HepG2 (cell line): ENCODE results near the gene SDR39U1. TPM values are rescaled to one million over a fixed set of nuclear protein-coding genes. Genes with fewer than 3 reads are reported as not detected.

Experiments used
- CAMTA2 ChIP-seq: sonication (generic); formaldehyde crosslinking; IDR thresholded peaks from 2 replicates; pipeline ENCODE4 v1.4.0; 2020; ENCODE audit warnings: mild to moderate bottlenecking, missing genetic modification reagents, borderline replicate concordance
- HDAC1 ChIP-seq: sonication (generic); formaldehyde crosslinking; IDR thresholded peaks from 2 replicates; pipeline ENCODE4 v1.5.1; 2020; ENCODE audit warnings: mild to moderate bottlenecking, missing genetic modification reagents
- HMG20B ChIP-seq: conservative IDR thresholded peaks from 2 replicates; pipeline ENCODE4 v1.6.1; 2016; ENCODE audit warnings: missing genetic modification reagents, missing compliant biosample characterization
- HMGA1 ChIP-seq: sonication (generic); formaldehyde crosslinking; conservative IDR thresholded peaks from 2 replicates; pipeline ENCODE4 v1.4.0; 2020; ENCODE audit warnings: missing genetic modification reagents
- HNF1A ChIP-seq, 2 experiments: sonication (generic) in 1 of 2; formaldehyde crosslinking in 1 of 2; IDR thresholded peaks; 2 replicates each; pipeline versions ENCODE4 v1.4.0 to v1.6.1; 2016 to 2020; ENCODE audit warnings: borderline replicate concordance in 1 of 2, low read depth in 1 of 2, mild to moderate bottlenecking in 1 of 2, missing genetic modification reagents in 1 of 2
- KDM3A ChIP-seq: IDR thresholded peaks from 2 replicates; pipeline ENCODE4 v1.6.1; 2018; ENCODE audit warnings: low read depth, missing compliant biosample characterization
- KDM5A ChIP-seq: fragments of 200-600 bp; sonication (generic); IDR thresholded peaks from 2 replicates; pipeline ENCODE4 v1.7.0; 2018; ENCODE audit warnings: antibody characterized with exemption, mild to moderate bottlenecking, low read length, borderline replicate concordance
- MBNL3 ChIP-seq: fragments of 250-450 bp; sonication (Bioruptor Pico); conservative IDR thresholded peaks from 2 replicates; pipeline ENCODE4 v1.8.0; 2022; ENCODE audit warnings: mild to moderate bottlenecking, inconsistent platforms
- NAIF1 ChIP-seq: sonication (generic); formaldehyde crosslinking; IDR thresholded peaks from 2 replicates; pipeline ENCODE4 v1.5.0; 2020; ENCODE audit warnings: mild to moderate bottlenecking, missing genetic modification reagents, borderline replicate concordance
- PRMT3 ChIP-seq: sonication (generic); formaldehyde crosslinking; IDR thresholded peaks from 2 replicates; pipeline ENCODE4 v1.8.1; 2022; ENCODE audit warnings: low read depth, mild to moderate bottlenecking, moderate library complexity, missing genetic modification reagents, borderline replicate concordance
- REST ChIP-seq, 2 experiments: IDR thresholded peaks; 2 replicates each; pipeline ENCODE4 v1.6.1; 2011 to 2012; ENCODE audit warnings: low read length in 2 of 2, borderline replicate concordance in 1 of 2, low read depth in 1 of 2, mild to moderate bottlenecking in 1 of 2, moderate library complexity in 1 of 2
- SETDB1 ChIP-seq: sonication (generic); formaldehyde crosslinking; IDR thresholded peaks from 2 replicates; pipeline ENCODE4 v1.5.1; 2020; ENCODE audit warnings: missing genetic modification reagents, mild to moderate bottlenecking, borderline replicate concordance
- ZBTB33 ChIP-seq: sonication (generic); formaldehyde crosslinking; IDR thresholded peaks from 2 replicates; pipeline ENCODE4 v1.4.0; 2020; ENCODE audit warnings: missing genetic modification reagents
- ZC3H4 ChIP-seq: sonication (generic); formaldehyde crosslinking; IDR thresholded peaks from 2 replicates; pipeline ENCODE4 v1.4.0; 2020; ENCODE audit warnings: missing genetic modification reagents, borderline replicate concordance
- ZGPAT ChIP-seq: IDR thresholded peaks from 2 replicates; pipeline ENCODE4 v1.6.1; 2016; ENCODE audit warnings: mild to moderate bottlenecking
- ZNF207 ChIP-seq: fragments of 450-650 bp; IDR thresholded peaks from 2 replicates; pipeline ENCODE4 v1.6.1; 2016; ENCODE audit warnings: antibody characterized with exemption, borderline replicate concordance
- polyA plus RNA-seq, 8 experiments: library from polyadenylated mRNA; depleted of rRNA in 3 of 8; stranded (reverse) in 7 of 8; unstranded in 1 of 8; fragments of >200 nt; fragmentation: Illumina TruSeq in 4 of 8; extraction: Trizol in 4 of 8; gene quantifications; 2 replicates each; pipeline versions ENCODE4 v1.2.1 to v1.2.3, GENCODE V29; 2011 to 2016; ENCODE audit warnings: low read depth in 4 of 8, missing spikeins in 1 of 8, mixed read lengths in 1 of 8; ENCODE audit not compliant: insufficient read depth in 1 of 8
- total RNA-seq, 5 experiments: library from RNA; depleted of rRNA; stranded (reverse); fragments of >200 nt; fragmentation: Illumina TruSeq; extraction: Trizol; gene quantifications; 2 replicates each; pipeline ENCODE4 v1.2.3, GENCODE V29; 2016; ENCODE audit warnings: low read depth in 1 of 5

Gene SDR39U1
- total and polyA plus RNA-seq, 2 of the 13 experiments (the other 11 are each of a cell fraction or from before 2014, with no cell fraction given) = 34.4 to 129 TPM

GRCh38 chr14:24429395-24430142 is 13.0 kb downstream of the SDR39U1 start, which contains the start of the genes CBLN3 and KHNYN (continued):
- TF ChIP-seq CAMTA2 (CRISPR knock-in tag) (peak; percentile 89), REST (IDR thresholded peaks at IDR 0.05; ENCODE audit: borderline replicate concordance in 1 of 2, low read depth in 1 of 2, low read length in 2 of 2) (peak in 1 of 2 experiments; percentile 69; a peak in 1 of 4 replicates), HNF1A (IDR thresholded peaks at IDR 0.05; ENCODE audit: low read depth) (no peak), HNF1A (CRISPR knock-in tag; IDR thresholded peaks at IDR 0.05; ENCODE audit: borderline replicate concordance) (peak; percentile 83), ZC3H4 (CRISPR knock-in tag) (peak; percentile 61; the same call in 1 of the 2 replicates), KDM3A (CRISPR knock-in tag) (peak; percentile 90), HMGA1 (CRISPR knock-in tag) (no peak), ZBTB33 (CRISPR knock-in tag) (0 out of 2 replicates have a peak, but pooled peaks have one; percentile 7), KDM5A (peak; percentile 19; the same call in 1 of the 2 replicates), PRMT3 (CRISPR knock-in tag) (no peak), ZNF207 (no peak), SETDB1 (CRISPR knock-in tag) (no peak), MBNL3 (no peak), ZGPAT (CRISPR knock-in tag) (peak; percentile 96), NAIF1 (CRISPR knock-in tag) (no peak), HDAC1 (CRISPR knock-in tag) (no peak), HMG20B (CRISPR knock-in tag) (peak; percentile 74)
